ENCODE results near the gene PCDH1.

PCDH1 gene

DNA sequence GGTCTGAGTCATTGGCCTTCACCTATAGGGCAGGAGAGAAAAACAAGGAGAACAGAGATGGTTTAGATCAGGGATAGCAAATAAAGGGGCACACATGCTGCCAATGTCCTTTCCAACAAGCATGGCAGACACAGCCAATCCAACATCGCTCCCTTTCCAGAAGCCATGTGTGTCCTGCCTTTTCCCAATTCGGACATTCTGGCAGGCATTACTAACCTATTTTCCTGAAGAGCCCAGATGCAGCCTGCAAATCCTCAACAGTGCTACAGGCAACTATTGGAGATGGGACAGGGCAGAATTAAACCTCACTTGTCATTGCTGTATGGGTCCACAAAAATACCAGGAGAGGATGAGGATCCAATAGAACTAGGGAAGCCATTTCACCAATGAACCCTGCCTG is 12.8 kb downstream of the PCDH1 start:
- no peak overlapping the region for H3K4me3 ChIP-seq (ENCODE audit: low read length, poor library complexity, severe bottlenecking)
- no peak overlapping the region for H3K4me2 ChIP-seq (ENCODE audit: low read depth, low read length, poor library complexity, severe bottlenecking)
- H3K9me2 ChIP-seq (replicated peaks; ENCODE audit: low read depth, low read length), result no peaks in the 10 kb centered on the region
- H3F3A ChIP-seq (ENCODE audit: low read depth), result no peaks in the 10 kb centered on the region
- H3K36me3 ChIP-seq (ENCODE audit: insufficient read depth, low read length), result no peaks in the 10 kb centered on the region
- TF ChIP-seq CTCF (conservative IDR thresholded peaks at IDR 0.05; ENCODE audit: low read length) (no peak), EZH2phosphoT487 (IDR thresholded peaks at IDR 0.05; ENCODE audit: borderline replicate concordance) (no peak)
- H2AFZ ChIP-seq (ENCODE audit: low read length), result no peak overlapping the region
- no peaks in the 10 kb centered on the region for H3K9me3 ChIP-seq (ENCODE audit: insufficient read depth, low read depth, low read length)
- H3K9ac ChIP-seq (ENCODE audit: low read depth, low read length, poor library complexity, severe bottlenecking), result no peak overlapping the region
- no peaks in the 10 kb centered on the region for H3K27me3 ChIP-seq (ENCODE audit: insufficient read depth, low read length, poor library complexity, severe bottlenecking)
- H3K4me1 ChIP-seq (ENCODE audit: insufficient read depth, low read length, poor library complexity, severe bottlenecking), result no peaks in the 10 kb centered on the region
- H4K20me1 ChIP-seq (ENCODE audit: insufficient read depth, low read length, poor library complexity, severe bottlenecking), result no peaks in the 10 kb centered on the region
- H3K79me2 ChIP-seq (ENCODE audit: insufficient read depth, low read length), result no peaks in the 10 kb centered on the region

GRCh38 chr5:141864371-141865370 is 13.5 kb downstream of the PCDH1 start:
- H3K9ac ChIP-seq (ENCODE audit: low read depth, low read length, poor library complexity, severe bottlenecking), result no peak overlapping the region
- no peaks in the 10 kb centered on the region for H3K27me3 ChIP-seq (ENCODE audit: insufficient read depth, low read length, poor library complexity, severe bottlenecking)

GRCh38 chr5:141863569-141864178 is 14.5 kb downstream of the PCDH1 start:
- Histone ChIP-seq H3K27me3 (ENCODE audit: insufficient read depth, low read length, poor library complexity, severe bottlenecking) (no peaks in the 10 kb centered on the region), H3K4me2 (ENCODE audit: low read depth, low read length, poor library complexity, severe bottlenecking) (no peak overlapping the region), H3K9ac (ENCODE audit: low read depth, low read length, poor library complexity, severe bottlenecking) (no peak overlapping the region), H3K4me3 (ENCODE audit: low read length, poor library complexity, severe bottlenecking) (no peak overlapping the region), H2AFZ (ENCODE audit: low read length) (no peak overlapping the region), H3K79me2 (ENCODE audit: insufficient read depth, low read length) (no peaks in the 10 kb centered on the region), H3K9me3 (ENCODE audit: insufficient read depth, low read depth, low read length) (no peaks in the 10 kb centered on the region), H4K20me1 (ENCODE audit: insufficient read depth, low read length, poor library complexity, severe bottlenecking) (no peaks in the 10 kb centered on the region), H3F3A (ENCODE audit: low read depth) (no peaks in the 10 kb centered on the region), H3K36me3 (ENCODE audit: insufficient read depth, low read length) (no peaks in the 10 kb centered on the region), H3K4me1 (ENCODE audit: insufficient read depth, low read length, poor library complexity, severe bottlenecking) (no peaks in the 10 kb centered on the region), H3K9me2 (replicated peaks; ENCODE audit: low read depth, low read length) (no peaks in the 10 kb centered on the region)
- TF ChIP-seq EZH2phosphoT487 (IDR thresholded peaks at IDR 0.05; ENCODE audit: borderline replicate concordance) (no peak), CTCF (conservative IDR thresholded peaks at IDR 0.05; ENCODE audit: low read length) (no peak)

More at GRCh38 chr5:141864371-141865370, 13.5 kb downstream of the PCDH1 start:
- Histone ChIP-seq H3K9me3 (ENCODE audit: insufficient read depth, low read depth, low read length) (no peaks in the 10 kb centered on the region), H3K4me3 (ENCODE audit: low read length, poor library complexity, severe bottlenecking) (no peak overlapping the region), H3K9me2 (replicated peaks; ENCODE audit: low read depth, low read length) (no peaks in the 10 kb centered on the region), H3K79me2 (ENCODE audit: insufficient read depth, low read length) (no peaks in the 10 kb centered on the region), H3F3A (ENCODE audit: low read depth) (no peaks in the 10 kb centered on the region), H3K36me3 (ENCODE audit: insufficient read depth, low read length) (no peaks in the 10 kb centered on the region), H3K4me1 (ENCODE audit: insufficient read depth, low read length, poor library complexity, severe bottlenecking) (no peaks in the 10 kb centered on the region), H2AFZ (ENCODE audit: low read length) (no peak overlapping the region), H3K4me2 (ENCODE audit: low read depth, low read length, poor library complexity, severe bottlenecking) (no peak overlapping the region), H4K20me1 (ENCODE audit: insufficient read depth, low read length, poor library complexity, severe bottlenecking) (no peaks in the 10 kb centered on the region)
- TF ChIP-seq CTCF (conservative IDR thresholded peaks at IDR 0.05; ENCODE audit: low read length), result no peak
